ENCODE data around the gene TIMP2.
A peak's percentile ranks its signal among the peaks of the same experiment; 100 is the strongest.
"Not testable (repeated sequence)": the region's sequence is repeated elsewhere in the genome, so short reads cannot be mapped to it uniquely, and the experiment has no call there.

The TIMP2 gene

DNA sequence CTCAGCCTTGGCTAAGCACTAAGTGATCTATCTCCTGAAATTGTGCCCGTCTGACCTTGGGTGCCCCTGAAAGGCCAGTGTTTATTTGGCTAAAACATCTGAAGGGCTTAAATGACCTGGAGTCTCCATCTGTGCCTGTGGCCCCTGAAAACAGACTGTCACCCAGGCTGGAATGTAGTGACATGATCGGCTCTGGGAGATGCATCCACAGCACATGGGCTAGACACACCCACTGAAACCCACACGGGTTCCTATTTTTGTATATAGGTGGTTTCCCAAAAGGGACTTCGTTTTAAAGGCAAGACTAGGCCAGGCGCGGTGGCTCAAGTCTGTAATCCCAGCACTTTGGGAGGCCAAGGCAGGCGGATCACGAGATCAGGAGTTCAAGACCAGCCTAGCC, 35.7 kb downstream of the TIMP2 start:
- DNase-seq (ENCODE audit: low spot score): no peak

DNA sequence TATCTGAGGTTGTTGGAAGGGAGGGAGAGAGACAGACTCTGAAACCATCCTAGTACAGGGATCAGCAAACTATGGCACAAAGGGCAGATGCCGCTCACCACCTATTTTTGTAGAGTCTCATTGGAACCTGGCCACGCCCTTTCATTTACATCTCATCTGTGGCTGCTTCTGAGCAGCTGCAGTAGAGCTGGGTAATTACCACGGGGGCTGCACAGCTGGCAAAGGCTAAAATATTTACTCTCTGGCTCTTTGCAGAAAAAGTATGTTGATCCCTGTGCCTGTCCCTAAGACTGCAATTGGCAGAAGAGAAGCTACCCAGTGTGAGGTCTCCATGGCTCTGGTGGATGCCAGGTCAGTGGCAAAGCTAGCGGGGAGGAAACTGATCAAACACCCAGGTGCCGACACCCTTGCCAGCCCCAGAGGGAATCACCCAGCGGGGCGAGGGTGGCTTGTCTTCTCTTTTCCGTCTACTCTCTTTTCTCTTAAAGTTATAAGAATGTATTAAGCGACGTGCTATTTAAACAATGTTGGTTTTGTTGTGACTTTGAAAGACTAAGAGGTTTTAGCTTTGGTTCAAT, 36.2 kb downstream of the TIMP2 start:
- no peak for DNase-seq (ENCODE audit: low spot score)

DNA sequence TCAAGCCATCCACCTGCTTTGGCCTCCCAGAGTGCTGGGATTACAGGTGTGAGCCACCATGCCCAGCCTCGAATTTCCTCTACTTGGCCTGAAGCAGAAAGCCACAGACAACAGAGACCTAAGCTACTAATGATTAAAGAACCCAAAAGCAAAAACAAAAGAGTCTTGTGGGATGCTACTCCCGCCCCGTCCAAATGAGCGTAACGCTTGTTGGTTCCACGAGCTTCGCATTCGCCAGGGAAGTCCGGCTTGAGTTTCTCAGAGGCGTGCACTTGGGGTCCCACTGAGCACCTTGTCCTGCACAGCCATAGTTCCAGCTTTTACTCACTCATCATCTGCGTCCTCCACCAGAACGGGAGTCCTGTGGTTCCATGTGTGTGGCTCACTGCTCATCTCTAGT, 38.2 kb downstream of the TIMP2 start:
- DNase-seq (ENCODE audit: low spot score): no peak

- no peak for DNase-seq (ENCODE audit: low spot score)
Observed at GRCh38 chr17:78885956-78886355, 39.2 kb downstream of the TIMP2 start.

DNA sequence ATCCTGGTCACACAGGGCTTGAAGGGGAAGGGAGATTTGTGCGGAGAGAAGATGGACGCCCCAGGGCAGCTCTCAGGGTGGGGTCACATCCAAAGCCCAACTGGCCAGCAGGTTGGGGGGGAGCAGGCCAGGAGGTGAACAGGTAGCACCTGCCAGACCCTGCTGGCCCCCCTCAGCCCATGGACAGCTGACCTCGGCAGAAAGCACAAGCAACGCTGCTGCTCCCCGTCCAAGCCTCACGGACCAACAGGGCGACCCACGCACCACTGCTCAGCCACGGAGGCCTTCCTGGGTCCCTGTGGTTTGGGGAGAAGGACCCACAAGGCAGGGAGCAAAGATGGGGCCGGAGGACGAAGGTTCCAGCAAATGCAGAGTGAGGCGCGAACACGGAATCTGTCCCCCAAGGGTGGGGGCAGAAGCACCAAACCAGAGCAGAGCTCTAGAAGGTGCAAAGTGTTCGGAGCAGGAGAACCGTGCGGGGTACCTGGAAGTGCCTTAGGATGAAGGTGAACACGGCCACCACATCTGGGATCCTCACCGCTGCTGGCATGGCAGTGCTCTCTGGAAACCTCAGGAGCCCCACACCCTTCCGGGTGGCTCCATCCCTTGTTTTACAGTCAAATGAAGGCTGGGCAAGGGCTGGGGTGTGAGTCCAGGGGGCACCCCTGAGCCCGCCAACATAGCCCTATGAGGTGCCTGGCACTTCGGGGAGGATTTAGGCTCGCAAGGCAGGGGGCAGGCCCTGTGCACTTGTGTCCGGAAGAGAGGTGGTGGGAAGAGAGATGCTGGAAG, 40.1 kb downstream of the TIMP2 start:
- DNase-seq (ENCODE audit: low spot score): no peak

DNA sequence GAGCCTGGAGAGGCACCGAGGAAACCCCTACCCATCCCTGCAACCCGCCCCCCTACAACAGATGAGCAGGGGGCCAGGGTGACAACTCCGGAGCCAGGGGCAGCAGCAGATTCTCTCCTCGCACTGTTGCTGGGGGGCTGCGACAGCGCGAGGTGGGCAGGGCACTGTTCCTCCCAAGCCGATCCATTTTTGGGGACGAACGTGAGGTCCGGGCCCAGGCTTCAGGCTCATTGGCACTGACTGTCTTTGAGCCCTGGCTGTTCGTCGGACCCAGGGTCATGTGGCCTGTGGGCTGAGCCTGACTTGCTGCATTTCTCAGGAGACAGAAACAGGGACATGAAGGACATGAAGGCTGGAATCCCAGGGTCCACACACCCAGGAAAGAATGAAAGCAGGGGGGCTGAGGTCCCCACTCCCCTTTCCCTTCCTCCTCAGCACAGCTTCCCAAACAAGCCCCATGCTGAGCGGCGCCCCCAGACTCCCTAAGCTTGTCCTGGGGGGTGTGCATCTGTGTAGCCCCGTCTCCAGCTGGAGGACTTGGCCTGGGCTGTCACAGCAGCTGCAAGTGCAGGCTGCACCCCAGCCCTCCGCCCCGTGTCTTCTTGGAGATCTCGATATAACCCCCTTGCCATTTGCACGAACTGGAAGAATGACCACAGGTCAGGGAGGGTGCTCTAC, 40.9 kb downstream of the TIMP2 start:
- DNase-seq (ENCODE audit: low spot score): no peak

GRCh38 chr17:78883533-78884131, 41.6 kb downstream of the TIMP2 start:
- DNase-seq (ENCODE audit: low spot score): peak; percentile 95

- DNase-seq (ENCODE audit: low spot score): peak; percentile 90
Observed at GRCh38 chr17:78883089-78883532, 42.1 kb downstream of the TIMP2 start.

- DNase-seq (ENCODE audit: low spot score): no peak
Observed at GRCh38 chr17:78882540-78883088, 42.6 kb downstream of the TIMP2 start.

- DNase-seq (ENCODE audit: low spot score): peak; percentile 92
Observed at GRCh38 chr17:78879635-78880186, 45.5 kb downstream of the TIMP2 start.

DNA sequence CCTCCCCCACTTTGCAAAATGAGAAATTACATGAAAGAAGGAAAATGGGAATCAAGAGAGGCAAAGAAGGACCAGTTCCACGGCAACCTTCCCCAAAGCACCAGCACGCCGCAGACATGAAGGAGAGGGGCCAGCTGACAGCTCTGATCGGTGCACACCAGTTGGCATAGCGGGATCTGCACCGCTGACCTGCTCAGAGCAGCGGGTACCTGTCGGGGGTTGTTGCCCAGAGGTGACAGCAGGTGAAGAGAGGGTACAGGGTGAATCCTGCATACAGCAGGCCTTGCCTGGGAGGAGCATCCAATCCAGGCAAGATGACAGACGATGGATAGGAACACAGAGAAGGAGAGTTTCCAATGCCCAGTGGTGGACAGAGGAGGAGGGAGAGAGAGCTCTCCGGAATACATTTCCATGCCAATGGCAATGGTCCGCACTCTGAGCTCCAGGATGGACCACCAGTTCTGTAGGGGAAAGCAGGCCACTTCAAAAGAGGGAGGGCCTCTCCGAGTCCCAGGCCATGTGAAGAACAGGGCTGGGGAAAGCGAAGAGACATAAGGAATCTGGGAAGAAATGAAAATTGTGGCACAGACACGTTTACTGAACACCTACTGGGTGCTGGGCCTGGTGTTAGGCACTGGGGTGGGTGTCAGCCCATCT, 46.2 kb downstream of the TIMP2 start:
- DNase-seq (ENCODE audit: low spot score): no peak

DNA sequence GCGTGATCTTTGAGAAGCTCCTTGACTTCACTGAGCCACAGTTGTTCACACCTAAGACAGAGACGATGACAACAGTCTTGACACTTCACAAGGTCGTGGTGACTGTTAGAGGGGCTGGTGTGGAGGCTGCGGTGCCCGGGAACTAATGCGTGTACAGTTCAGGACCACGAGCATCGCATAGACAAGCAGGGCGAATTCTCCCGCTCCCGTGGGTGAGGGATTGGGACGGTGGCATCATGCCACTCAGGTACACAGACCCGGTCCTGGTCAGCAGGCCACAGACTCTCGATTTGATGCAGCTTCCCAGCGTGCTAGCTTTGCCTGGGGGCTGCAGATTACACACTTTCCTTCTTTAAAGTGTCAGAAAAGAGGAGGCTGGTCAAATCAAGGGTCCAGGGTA, 46.9 kb downstream of the TIMP2 start:
- no peak for DNase-seq (ENCODE audit: low spot score)

DNA sequence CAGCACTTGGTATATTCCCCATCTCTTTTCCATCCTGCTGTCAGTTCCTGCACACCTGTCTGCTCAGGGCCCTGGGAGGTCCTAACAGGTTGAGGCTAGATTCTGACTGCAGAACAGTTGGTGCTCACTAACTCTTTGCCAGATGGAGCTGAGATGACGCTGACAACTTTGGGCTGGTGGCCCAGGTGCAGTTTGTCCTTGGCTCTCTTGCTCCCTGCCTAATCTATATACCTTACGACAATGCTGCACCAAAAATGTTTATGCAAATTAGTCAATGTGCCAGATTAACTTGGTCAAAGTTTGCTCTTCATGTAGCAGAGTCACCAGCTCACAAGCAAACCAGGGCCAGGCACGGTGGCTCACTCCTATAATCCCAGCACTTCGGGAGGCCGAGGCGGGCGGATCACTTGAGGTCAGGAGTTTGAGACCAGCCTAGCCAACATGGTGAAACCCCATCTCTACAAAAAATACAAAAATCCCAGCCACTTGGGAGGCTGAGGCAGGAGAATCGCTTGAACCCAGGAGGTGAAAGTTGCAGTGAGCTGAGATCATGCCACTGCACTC, 48.2 kb downstream of the TIMP2 start:
- not testable (repeated sequence) for DNase-seq (ENCODE audit: low spot score)

- DNase-seq (ENCODE audit: low spot score): no peak
Observed at GRCh38 chr17:78876094-78876597, 49.0 kb downstream of the TIMP2 start.

GRCh38 chr17:78875363-78876093, 49.7 kb downstream of the TIMP2 start:
- no peak for DNase-seq (ENCODE audit: low spot score)

GRCh38 chr17:78873519-78874340, 51.5 kb downstream of the TIMP2 start:
- no peak for DNase-seq (ENCODE audit: low spot score)

- DNase-seq (ENCODE audit: low spot score): no peak
Observed at GRCh38 chr17:78872486-78872885, 52.7 kb downstream of the TIMP2 start.

DNA sequence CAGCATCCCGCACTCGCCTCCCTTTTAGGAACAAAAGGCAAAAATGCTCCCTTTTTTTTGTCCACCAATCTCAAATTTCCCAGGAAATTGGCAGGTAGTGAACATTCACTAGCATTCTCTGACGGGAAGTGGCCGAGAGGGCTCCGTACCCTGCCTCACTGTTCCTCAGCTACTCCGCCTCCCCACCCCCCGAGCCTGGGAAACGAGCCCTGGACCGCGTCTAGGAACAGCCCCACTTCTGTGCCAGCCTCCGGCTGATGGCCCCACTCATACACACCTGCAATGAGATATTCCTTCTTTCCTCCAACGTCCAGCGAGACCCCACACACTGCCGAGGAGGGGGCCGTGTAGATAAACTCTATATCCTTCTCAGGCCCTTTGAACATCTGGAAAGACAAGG, 54.6 kb downstream of the TIMP2 start:
- DNase-seq (ENCODE audit: low spot score): no peak

GRCh38 chr17:78868391-78868790, 56.8 kb downstream of the TIMP2 start:
- peak; percentile 74 for DNase-seq (ENCODE audit: low spot score)
